ENCODE results near the gene GGNBP2. TPM values are rescaled to one million over a fixed set of nuclear protein-coding genes. Genes with fewer than 3 reads are reported as not detected.

GGNBP2 gene
- total RNA-seq, 1 experiment from 2014 or later = 57.2 TPM

GRCh38 chr17:36545077-36545464, 352 bp downstream of the GGNBP2 start:
- intact Hi-C loops (cut with micrococcal nuclease; ENCODE audit: unreplicated experiment) = no loop called here
- ATAC-seq = peak; percentile 85
- in situ Hi-C loops (cut with HindIII; ENCODE audit: low pct_unique_long_range_greater_than_20kb, low sequenced_read_pairs) = no loop called here
- H3K9me3 ChIP-seq (ENCODE audit: control insufficient read depth, insufficient read depth, low read depth, low read length) = no peaks in the 10 kb centered on the region
- peak overlapping the region; percentile 90 to 91 for H3K4me3 ChIP-seq (ENCODE audit: low read depth in 2 of 2, low read length in 2 of 2)
- CTCF ChIA-PET = no interaction called here
- no TSS peak for BruUV-seq (replicated peaks)
- TF ChIP-seq POLR2AphosphoS5 (IDR thresholded peaks at IDR 0.05; ENCODE audit: low read depth, low read length) (no peak), REST (IDR thresholded peaks at IDR 0.05; ENCODE audit: insufficient read depth in 1 of 2, low read depth in 2 of 2, low read length in 1 of 2) (no peak), SIN3A (IDR thresholded peaks at IDR 0.05; ENCODE audit: borderline replicate concordance, insufficient read depth, low read depth, low read length) (no peak), TCF7L2 (IDR thresholded peaks at IDR 0.05; ENCODE audit: low read depth, low read length) (no peak)
- TF ChIP-seq, protein P1, sequence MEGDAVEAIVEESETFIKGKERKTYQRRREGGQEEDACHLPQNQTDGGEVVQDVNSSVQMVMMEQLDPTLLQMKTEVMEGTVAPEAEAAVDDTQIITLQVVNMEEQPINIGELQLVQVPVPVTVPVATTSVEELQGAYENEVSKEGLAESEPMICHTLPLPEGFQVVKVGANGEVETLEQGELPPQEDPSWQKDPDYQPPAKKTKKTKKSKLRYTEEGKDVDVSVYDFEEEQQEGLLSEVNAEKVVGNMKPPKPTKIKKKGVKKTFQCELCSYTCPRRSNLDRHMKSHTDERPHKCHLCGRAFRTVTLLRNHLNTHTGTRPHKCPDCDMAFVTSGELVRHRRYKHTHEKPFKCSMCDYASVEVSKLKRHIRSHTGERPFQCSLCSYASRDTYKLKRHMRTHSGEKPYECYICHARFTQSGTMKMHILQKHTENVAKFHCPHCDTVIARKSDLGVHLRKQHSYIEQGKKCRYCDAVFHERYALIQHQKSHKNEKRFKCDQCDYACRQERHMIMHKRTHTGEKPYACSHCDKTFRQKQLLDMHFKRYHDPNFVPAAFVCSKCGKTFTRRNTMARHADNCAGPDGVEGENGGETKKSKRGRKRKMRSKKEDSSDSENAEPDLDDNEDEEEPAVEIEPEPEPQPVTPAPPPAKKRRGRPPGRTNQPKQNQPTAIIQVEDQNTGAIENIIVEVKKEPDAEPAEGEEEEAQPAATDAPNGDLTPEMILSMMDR (IDR thresholded peaks at IDR 0.05) = no peak
- DNase-seq (ENCODE audit: low read depth, low spot score) = no peak
- H3K27me3 ChIP-seq (ENCODE audit: control insufficient read depth, insufficient read depth, low read length) = no peaks in the 10 kb centered on the region
- H3K36me3 ChIP-seq (ENCODE audit: control insufficient read depth, insufficient read depth, low read length) = peaks cover 9% of the 10 kb centered on the region
- POLR2A ChIA-PET = interaction anchor here (0.8 kb wide), 1 partner anchor 572 kb away, joined by 3 read pairs; no protein-coding TSS in a partner anchor
- H3K27ac ChIP-seq (ENCODE audit: low read length) = peak overlapping the region; percentile 70; the same call in 1 of the 2 replicates
- peaks cover 10% of the 10 kb centered on the region for H3K4me1 ChIP-seq (ENCODE audit: control insufficient read depth, insufficient read depth, low read length)

DNA sequence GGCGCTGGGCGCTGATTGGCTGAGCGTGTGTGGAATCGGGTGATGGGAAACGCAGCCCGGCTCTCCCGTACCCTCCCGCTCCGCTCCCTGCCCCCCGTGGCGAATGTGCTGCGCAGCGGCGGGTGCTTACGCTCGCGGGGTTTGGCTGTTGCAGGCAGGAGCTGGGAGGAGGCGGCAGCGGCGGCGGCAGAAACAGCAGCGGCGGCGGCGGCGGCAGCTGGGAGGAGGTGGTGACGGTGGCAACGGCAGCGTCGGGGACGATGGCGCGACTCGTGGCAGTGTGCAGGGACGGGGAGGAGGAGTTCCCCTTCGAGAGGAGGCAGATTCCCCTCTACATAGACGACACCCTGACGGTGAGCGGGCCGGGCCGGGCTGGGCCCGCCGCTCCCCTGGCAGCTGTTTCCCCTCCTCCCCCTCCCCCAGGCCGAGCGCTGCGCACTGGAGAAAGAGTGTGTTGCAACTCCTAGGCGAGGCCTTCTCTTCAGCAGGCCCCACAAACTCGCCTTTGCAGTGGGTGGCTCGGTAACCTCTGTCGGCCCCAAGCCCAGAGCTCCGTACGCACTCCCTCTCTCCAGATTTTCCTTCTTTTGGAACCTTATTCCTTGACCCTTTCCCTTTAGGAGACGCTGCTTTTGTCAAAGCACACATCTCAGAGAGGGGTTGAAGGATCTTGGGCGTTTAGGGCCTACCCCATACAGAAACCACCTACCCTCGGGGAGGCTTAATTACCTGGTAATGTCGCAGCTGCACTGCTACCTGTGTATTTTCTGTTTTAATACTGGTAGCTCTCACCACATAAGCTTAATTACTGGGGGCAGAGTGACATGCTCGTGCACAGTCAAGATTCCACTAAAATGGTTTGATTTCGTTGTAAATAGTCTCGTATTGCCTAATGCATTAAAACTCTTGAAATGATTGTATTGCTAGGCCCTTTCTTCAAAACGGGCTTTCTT, 1.0 kb downstream of the GGNBP2 start:
- in situ Hi-C loops (cut with HindIII; ENCODE audit: low pct_unique_long_range_greater_than_20kb, low sequenced_read_pairs) (no loop called here), intact Hi-C loops (cut with micrococcal nuclease; ENCODE audit: unreplicated experiment) (no loop called here)
- no peaks in the 10 kb centered on the region for H3K9me3 ChIP-seq (ENCODE audit: control insufficient read depth, insufficient read depth, low read depth, low read length)
- DNase-seq (ENCODE audit: low read depth, low spot score) (peak; percentile 43), ATAC-seq (peak; percentile 90)
- peaks cover 9% of the 10 kb centered on the region for H3K36me3 ChIP-seq (ENCODE audit: control insufficient read depth, insufficient read depth, low read length)
- TF ChIP-seq TCF7L2 (IDR thresholded peaks at IDR 0.05; ENCODE audit: low read depth, low read length) = no peak
- TF ChIP-seq REST (IDR thresholded peaks at IDR 0.05; ENCODE audit: insufficient read depth in 1 of 2, low read depth in 2 of 2, low read length in 1 of 2) = 0 out of 4 replicates have a peak, but pooled peaks of 1 of the 2 experiments have one; percentile 22
- TF ChIP-seq, protein P1 (IDR thresholded peaks at IDR 0.05) = no peak
- no peak for TF ChIP-seq POLR2AphosphoS5 (IDR thresholded peaks at IDR 0.05; ENCODE audit: low read depth, low read length)
- peak; percentile 85; the same call in 1 of the 2 replicates for TF ChIP-seq SIN3A (IDR thresholded peaks at IDR 0.05; ENCODE audit: borderline replicate concordance, insufficient read depth, low read depth, low read length)
- H3K27me3 ChIP-seq (ENCODE audit: control insufficient read depth, insufficient read depth, low read length) = no peaks in the 10 kb centered on the region
- peak overlapping the region; percentile 89 for H3K27ac ChIP-seq (ENCODE audit: low read length)
- ChIA-PET CTCF (no interaction called here), POLR2A (interaction anchor here (0.8 kb wide), 1 partner anchor 571 kb away, joined by 3 read pairs; no protein-coding TSS in a partner anchor)
- H3K4me3 ChIP-seq (ENCODE audit: low read depth in 2 of 2, low read length in 2 of 2) = peak overlapping the region; percentile 77 to 90
- BruUV-seq (replicated peaks) = no TSS peak
- peaks cover 10% of the 10 kb centered on the region for H3K4me1 ChIP-seq (ENCODE audit: control insufficient read depth, insufficient read depth, low read length)

All from Panc1 (cell line).